PC-9 (cell line): Measurements from ENCODE around the gene FBXW10B.
"Not testable (repeated sequence)": the region's sequence is repeated elsewhere in the genome, so short reads cannot be mapped to it uniquely, and the experiment has no call there.

Experiments used
- EZH2 ChIP-seq: fragments of 200-600 bp; sonication (generic); IDR thresholded peaks from 2 replicates; pipeline ENCODE4 v1.8.0; 2017; ENCODE audit warnings: antibody characterized with exemption, low read depth
- TF ChIP-seq, protein P1 (sequence below): fragments of 200-600 bp; sonication (generic); conservative IDR thresholded peaks from 2 replicates; pipeline ENCODE4 v1.6.1; 2017; ENCODE audit warnings: mixed run types, antibody characterized with exemption, mild to moderate bottlenecking, moderate library complexity

DNA sequence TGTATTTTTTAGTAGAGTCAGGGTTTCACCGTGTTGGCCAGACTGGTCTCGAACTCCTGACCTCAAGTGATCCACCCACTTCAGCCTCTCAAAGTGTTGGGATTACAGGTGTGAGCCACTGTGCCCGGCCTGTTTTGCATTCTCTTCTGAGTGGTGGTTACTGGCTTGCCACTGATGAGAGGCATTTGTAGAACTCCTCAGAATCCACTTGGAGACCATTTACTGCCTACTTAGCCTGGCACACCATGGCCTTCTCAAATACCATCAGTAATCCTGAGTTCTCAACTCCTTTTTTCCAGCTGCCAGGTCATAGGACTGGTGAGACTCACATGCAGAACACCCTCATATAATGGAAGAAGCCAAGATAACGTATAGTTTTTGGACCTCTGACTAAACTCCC is 22.5 kb upstream of the FBXW10B start:
- TF ChIP-seq, protein P1, sequence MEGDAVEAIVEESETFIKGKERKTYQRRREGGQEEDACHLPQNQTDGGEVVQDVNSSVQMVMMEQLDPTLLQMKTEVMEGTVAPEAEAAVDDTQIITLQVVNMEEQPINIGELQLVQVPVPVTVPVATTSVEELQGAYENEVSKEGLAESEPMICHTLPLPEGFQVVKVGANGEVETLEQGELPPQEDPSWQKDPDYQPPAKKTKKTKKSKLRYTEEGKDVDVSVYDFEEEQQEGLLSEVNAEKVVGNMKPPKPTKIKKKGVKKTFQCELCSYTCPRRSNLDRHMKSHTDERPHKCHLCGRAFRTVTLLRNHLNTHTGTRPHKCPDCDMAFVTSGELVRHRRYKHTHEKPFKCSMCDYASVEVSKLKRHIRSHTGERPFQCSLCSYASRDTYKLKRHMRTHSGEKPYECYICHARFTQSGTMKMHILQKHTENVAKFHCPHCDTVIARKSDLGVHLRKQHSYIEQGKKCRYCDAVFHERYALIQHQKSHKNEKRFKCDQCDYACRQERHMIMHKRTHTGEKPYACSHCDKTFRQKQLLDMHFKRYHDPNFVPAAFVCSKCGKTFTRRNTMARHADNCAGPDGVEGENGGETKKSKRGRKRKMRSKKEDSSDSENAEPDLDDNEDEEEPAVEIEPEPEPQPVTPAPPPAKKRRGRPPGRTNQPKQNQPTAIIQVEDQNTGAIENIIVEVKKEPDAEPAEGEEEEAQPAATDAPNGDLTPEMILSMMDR: not testable (repeated sequence)
- not testable (repeated sequence) for TF ChIP-seq EZH2
